Osteocyte (in vitro differentiated cells): ENCODE results near the gene ISOC1. TPM values are rescaled to one million over a fixed set of nuclear protein-coding genes. Genes with fewer than 3 reads are reported as not detected.

Source experiments
- DNase-seq: peaks from one replicate; pipeline ENCODE4 v3.0.0; 2021; ENCODE audit warnings: mixed read lengths; ENCODE audit not compliant: unreplicated experiment; ENCODE audit errors: extremely low spot score
- H3K27ac Mint-ChIP-seq: one replicate; pipeline ENCODE4 v1.8.0; 2021; ENCODE audit warnings: mild to moderate bottlenecking, mixed read lengths; ENCODE audit not compliant: unreplicated experiment
- H3K27me3 Mint-ChIP-seq: one replicate; pipeline ENCODE4 v1.8.0; 2021; ENCODE audit warnings: mixed read lengths; ENCODE audit not compliant: unreplicated experiment
- H3K36me3 Mint-ChIP-seq: one replicate; pipeline ENCODE4 v1.8.0; 2021; ENCODE audit warnings: mixed read lengths; ENCODE audit not compliant: unreplicated experiment
- H3K4me1 Mint-ChIP-seq: one replicate; pipeline ENCODE4 v1.8.0; 2021; ENCODE audit warnings: mixed read lengths; ENCODE audit not compliant: unreplicated experiment
- H3K4me3 Mint-ChIP-seq: one replicate; pipeline ENCODE4 v1.8.0; 2021; ENCODE audit warnings: mild to moderate bottlenecking, moderate library complexity, mixed read lengths; ENCODE audit not compliant: unreplicated experiment
- H3K9me3 Mint-ChIP-seq: one replicate; pipeline ENCODE4 v1.8.0; 2021; ENCODE audit warnings: mixed read lengths; ENCODE audit not compliant: unreplicated experiment
- microRNA-seq: library from miRNA; unstranded; fragments of <30 nt; microRNA quantifications from one replicate; pipeline ENCODE4 v1.1.0, GENCODE V29; 2020; ENCODE audit not compliant: unreplicated experiment
- total RNA-seq: library from RNA; stranded (reverse); gene quantifications from 2 replicates; pipeline ENCODE4 v1.2.1, GENCODE V29; 2021
- TF ChIP-seq, protein P1 (sequence below): fragments of 200-600 bp; sonication (generic); IDR thresholded peaks from 2 replicates; pipeline ENCODE4 v1.5.0; 2021; ENCODE audit warnings: antibody characterized with exemption, mild to moderate bottlenecking, moderate library complexity

Gene ISOC1
- total RNA-seq, 1 donor from 2014 or later = 7.2 TPM

DNA sequence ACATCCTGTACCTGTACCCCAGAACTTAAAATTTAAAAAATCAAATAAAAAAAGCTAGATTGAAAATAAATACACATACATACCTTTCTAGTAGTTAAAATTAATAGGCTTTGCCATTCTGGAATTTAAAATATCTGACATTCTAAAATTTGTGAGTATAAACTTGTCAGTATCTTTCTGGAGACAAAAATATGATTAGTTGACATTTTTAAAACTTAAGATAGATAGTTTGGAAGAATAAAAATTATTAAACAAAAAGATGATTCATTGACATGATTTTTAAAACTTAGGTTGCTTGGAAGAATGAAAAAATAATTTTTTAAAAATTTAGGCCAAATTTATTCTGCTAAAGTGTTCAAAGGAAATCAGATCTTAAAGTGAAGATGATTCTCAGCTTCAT lies 43.1 kb downstream of the ISOC1 start:
- TF ChIP-seq, protein P1, sequence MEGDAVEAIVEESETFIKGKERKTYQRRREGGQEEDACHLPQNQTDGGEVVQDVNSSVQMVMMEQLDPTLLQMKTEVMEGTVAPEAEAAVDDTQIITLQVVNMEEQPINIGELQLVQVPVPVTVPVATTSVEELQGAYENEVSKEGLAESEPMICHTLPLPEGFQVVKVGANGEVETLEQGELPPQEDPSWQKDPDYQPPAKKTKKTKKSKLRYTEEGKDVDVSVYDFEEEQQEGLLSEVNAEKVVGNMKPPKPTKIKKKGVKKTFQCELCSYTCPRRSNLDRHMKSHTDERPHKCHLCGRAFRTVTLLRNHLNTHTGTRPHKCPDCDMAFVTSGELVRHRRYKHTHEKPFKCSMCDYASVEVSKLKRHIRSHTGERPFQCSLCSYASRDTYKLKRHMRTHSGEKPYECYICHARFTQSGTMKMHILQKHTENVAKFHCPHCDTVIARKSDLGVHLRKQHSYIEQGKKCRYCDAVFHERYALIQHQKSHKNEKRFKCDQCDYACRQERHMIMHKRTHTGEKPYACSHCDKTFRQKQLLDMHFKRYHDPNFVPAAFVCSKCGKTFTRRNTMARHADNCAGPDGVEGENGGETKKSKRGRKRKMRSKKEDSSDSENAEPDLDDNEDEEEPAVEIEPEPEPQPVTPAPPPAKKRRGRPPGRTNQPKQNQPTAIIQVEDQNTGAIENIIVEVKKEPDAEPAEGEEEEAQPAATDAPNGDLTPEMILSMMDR = no peak
- H3K4me1 Mint-ChIP-seq = no peaks in the 10 kb centered on the region
- H3K36me3 Mint-ChIP-seq = no peaks in the 10 kb centered on the region

DNA sequence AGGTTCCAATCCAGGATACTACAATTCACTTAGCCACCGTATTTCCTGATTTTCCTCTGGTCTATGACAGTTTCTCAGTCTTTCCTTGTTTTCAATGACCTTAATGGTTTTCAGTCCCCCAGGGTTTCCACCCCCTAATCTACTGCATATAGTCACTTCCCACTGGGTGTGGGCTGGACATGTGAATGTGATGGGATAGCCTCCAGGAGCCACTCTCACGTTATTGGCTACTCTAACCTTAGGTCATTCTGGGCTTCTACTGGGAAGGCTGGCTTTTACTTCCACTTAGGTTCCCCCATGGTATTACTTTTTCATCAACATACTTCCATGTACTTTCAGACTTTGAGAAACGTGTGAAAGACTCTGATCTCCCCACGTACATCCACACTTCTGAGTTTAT lies 46.5 kb downstream of the ISOC1 start:
- Mint-ChIP-seq H3K4me1 (no peaks in the 10 kb centered on the region), H3K27ac (no peak overlapping the region), H3K36me3 (no peaks in the 10 kb centered on the region), H3K4me3 (no peak overlapping the region), H3K27me3 (peaks cover 35% of the 10 kb centered on the region), H3K9me3 (peaks cover 4% of the 10 kb centered on the region)
- TF ChIP-seq, protein P1 = no peak
- DNase-seq = no peak

More for the DNA sequence above, 43.1 kb downstream of the ISOC1 start:
- DNase-seq = no peak
- no peaks in the 10 kb centered on the region for H3K9me3 Mint-ChIP-seq
- H3K4me3 Mint-ChIP-seq = no peak overlapping the region
- H3K27ac Mint-ChIP-seq = no peak overlapping the region
- H3K27me3 Mint-ChIP-seq = peaks cover 35% of the 10 kb centered on the region

DNA sequence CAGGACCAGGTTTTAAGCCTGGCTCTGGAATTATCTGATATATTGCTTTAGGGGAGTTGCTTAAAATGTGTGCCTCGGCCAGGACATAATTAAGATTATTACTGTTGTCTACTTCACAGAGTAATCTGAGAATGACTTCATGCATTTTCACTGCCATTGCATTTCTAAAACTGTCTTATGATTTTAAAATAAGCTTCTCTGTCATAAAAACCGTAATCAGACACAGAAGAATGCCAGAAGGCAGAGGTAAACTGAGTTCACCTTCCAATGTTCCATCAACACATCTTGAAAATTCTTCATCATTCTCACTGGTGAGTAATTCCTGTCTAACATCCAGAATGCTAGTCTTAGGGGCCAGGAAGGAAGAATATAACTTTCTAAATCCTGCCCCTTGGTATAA lies 47.1 kb downstream of the ISOC1 start:
- Mint-ChIP-seq H3K27me3 (peaks cover 35% of the 10 kb centered on the region), H3K9me3 (peaks cover 4% of the 10 kb centered on the region), H3K4me1 (no peaks in the 10 kb centered on the region), H3K4me3 (no peak overlapping the region), H3K36me3 (no peaks in the 10 kb centered on the region), H3K27ac (no peak overlapping the region)
- DNase-seq = no peak
- TF ChIP-seq, protein P1 = no peak

DNA sequence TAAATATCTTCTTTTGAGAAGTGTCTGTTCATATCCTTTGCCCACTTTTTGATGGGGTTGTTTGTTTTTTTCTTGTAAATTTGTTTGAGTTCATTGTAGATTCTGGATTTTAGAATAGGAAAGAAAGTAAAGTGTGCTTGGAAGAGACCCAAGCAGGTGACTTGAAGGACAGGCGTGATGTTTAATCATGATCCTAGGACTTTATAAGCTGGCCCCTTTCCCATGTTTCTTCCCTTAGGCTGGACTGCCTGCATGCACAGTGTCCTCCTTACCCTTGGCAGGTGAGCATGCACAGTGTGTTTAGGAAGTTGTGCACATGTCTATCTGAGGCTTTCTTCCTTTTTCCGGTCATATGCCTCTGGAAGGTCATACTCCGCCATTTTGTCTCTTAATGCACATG lies 61.3 kb downstream of the ISOC1 start:
- H3K36me3 Mint-ChIP-seq = no peaks in the 10 kb centered on the region
- H3K27me3 Mint-ChIP-seq = peaks cover 28% of the 10 kb centered on the region
- H3K4me3 Mint-ChIP-seq = no peak overlapping the region
- TF ChIP-seq, protein P1 = no peak
- H3K27ac Mint-ChIP-seq = no peak overlapping the region
- H3K4me1 Mint-ChIP-seq = no peaks in the 10 kb centered on the region
- H3K9me3 Mint-ChIP-seq = peaks cover 1% of the 10 kb centered on the region
- no peak for DNase-seq

DNA sequence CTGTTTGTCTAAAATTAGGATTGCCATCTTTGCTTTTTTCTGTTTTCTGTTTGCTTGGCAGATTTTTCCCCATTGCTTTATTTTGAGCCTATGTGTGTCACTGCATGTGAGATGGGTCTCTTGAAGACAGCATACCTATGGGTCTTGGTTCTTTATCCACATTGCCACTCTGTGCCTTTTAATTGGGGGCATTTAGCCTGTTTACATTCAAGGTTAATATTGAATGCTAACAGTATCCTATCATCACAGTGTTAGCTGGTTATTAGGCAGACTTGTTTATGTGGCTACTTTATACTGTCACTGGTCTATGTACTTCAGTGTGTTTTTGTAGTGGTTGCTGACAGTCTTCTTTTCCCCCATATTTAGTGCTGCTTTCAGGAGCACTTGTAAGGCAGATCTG lies 67.3 kb downstream of the ISOC1 start:
- Mint-ChIP-seq H3K9me3 (peaks cover 15% of the 10 kb centered on the region), H3K27ac (no peak overlapping the region), H3K36me3 (no peaks in the 10 kb centered on the region), H3K4me3 (no peak overlapping the region), H3K4me1 (no peaks in the 10 kb centered on the region), H3K27me3 (peaks cover 20% of the 10 kb centered on the region)
- TF ChIP-seq, protein P1 = no peak
- DNase-seq = no peak

Small RNA genes lying within 50 kb of the gene (microRNA-seq; reads per million reads assigned to microRNA genes)
- gene MIR4633 = not detected

Other genes with a start within 250 kb of the ISOC1 start
- gene SLC27A6, start 129.3 kb upstream of the ISOC1 start, total RNA-seq = 0.26 TPM in 1 of 2 replicates, not detected in the other